CD4-positive, alpha-beta T cell treated with Interferon gamma for 1 hour (primary cell): ENCODE data around the gene WDFY2.
A peak's percentile ranks its signal among the peaks of the same experiment; 100 is the strongest.
"Not testable (repeated sequence)": the region's sequence is repeated elsewhere in the genome, so short reads cannot be mapped to it uniquely, and the experiment has no call there.

ENCODE experiments used
- DNase-seq: peaks from one replicate; pipeline ENCODE4 v3.0.0-alpha.2; 2020

The WDFY2 gene

DNA sequence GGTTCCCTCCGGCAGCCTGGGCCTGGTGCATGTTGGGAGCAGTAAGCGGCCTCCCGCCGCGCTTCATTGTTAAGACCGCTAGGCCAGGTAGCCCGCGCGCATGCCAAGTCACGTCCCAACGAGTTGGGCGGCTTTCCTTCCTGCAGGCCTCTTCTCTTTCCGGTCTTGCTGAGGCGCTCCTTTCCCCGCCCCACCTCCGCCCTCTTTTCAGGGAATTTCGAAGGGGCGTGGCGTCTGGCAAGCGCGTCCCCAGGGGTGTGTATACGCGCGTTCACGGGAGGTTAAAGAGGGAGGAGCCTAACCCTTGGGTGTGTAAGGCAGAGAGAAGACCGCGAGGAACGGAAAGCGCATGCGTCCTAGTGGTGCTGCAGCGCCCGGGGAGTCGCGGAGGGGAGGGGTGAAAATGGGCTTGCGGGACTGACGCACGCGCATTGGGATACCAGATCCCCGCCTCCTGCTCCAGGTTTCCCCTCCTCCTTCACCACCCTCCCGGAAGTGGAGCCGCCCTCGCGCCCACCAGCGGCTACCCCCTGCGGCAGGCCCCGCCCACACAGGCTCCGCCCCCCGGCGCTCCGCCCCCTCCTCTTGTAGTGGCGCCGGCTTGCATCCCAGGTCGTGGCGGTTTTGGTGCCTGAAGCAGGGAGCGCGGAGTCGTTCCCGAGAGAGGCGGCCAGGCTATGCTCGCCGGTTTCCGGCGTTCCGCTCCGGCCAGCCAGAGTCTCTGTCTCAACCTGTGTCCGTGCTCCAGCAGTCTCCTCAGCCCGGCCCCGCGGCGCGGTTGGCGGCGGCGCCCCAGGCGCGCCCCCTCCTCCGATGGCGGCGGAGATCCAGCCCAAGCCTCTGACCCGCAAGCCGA lies at the start of gene WDFY2:
Gene WDFY2 (plus strand): TSS at position 588 of the 856 bp plus-strand sequence. CDS start 226 bp downstream, at position 814.
- peak; percentile 100 for DNase-seq

DNA sequence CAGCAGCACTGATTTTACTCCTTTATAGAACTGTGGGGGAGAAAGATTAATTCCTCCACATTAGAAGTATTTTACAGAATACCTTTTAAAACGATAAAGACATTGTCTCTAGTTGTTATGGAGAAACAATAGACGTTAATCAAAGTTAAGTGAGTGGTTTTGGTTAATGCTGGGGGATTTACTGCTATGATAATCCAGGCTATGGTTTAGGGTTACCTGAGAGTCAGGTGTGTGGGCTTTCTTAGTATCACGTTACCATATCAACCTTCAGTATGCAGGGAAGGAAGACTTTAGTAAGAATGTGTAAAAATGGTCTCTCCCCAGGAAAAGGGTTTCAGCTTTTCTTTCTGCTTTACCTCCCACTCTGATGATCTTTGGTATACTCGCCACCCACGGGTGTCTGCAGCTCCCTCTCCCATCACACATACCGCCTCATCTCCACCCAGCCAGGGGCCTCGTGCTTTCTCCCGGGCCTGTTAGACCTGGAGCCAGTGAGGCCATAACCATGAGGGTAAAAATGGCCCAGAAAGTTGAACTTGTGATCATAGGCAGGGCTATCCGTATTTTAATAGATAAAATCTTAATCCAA lies 45.6 kb upstream of the WDFY2 start:
- no peak for DNase-seq

DNA sequence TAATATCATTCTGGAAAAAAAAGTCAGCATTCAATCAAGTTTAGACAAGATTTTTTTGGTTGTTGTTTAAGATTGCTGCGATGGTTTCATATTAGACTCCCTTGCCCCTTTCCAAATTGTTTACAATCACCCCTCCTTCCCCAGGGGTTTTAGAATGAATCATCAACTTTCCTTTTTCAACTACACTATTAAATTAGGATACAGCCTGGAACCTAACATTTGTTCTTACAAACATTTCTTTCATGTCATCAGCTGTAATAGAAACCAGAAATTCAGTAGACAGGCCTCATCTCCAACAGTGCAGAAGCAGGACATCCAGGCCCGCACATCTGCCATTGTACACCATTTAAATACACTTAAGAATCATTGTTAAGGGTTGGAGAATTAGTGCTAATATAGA lies 44.4 kb upstream of the WDFY2 start:
- DNase-seq, result no peak

DNA sequence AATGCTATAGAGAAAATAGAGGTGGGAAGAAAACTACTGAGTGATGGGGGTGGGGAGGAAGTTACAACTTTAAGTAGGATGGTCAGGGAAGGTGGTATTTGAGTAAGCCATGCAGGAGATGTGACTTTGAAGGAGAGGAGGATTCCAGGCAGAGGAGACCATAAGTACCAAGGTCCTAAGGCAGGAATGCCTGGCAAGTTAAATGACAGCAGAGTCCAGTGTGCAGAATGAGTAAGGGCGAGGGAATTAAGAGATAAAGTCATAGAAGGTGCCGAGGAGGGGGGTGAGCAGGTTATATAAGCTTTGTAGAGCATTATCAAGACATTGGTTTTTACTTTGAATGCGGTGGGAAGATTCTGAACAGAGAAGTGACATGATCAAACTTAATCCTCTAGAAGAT lies 43.2 kb upstream of the WDFY2 start:
- no peak for DNase-seq

DNA sequence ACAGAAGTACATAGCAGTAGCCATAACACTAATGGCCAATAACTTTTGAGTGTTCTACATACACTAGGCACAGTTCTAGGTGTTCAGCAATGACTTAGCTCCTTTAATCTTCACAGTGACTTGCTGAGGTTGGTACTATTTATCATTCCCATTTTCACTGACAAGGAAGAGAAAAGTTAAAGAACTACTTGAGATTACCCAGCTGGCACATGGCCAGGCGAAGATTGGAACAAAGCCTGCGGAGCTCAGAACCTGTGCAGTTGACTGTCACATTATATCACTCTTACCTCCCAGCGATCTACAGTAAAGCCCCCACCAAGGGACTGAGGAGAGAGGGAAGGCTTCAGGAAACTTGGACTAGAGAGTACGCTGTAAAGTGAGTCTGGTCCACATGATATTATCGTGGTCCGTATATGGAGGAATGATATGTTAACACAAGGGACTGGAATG lies 42.4 kb upstream of the WDFY2 start:
- no peak for DNase-seq

- DNase-seq, result no peak
These were observed 41.7 kb upstream of the WDFY2 start for GRCh38 chr13:51542346-51543242.

DNA sequence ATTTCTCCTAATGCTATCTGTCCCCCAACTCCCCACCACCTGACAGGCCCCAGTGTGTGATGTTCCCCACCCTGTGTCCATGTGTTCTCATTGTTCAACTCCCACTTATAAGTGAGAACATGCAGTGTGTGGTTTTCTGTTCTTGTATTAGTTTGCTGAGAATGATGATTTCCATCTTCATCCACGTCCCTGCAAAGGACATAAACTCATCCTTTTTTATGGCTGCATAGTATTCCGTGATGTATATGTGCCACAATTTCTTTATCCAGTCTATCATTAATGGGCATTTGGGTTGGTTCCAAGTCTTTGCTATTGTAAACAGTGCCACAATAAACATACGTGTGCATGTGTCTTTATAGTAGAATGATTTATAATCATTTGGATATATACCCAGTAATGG lies 38.8 kb upstream of the WDFY2 start:
- not testable (repeated sequence) for DNase-seq

GRCh38 chr13:51547425-51548176 lies 36.7 kb upstream of the WDFY2 start:
- no peak for DNase-seq

DNA sequence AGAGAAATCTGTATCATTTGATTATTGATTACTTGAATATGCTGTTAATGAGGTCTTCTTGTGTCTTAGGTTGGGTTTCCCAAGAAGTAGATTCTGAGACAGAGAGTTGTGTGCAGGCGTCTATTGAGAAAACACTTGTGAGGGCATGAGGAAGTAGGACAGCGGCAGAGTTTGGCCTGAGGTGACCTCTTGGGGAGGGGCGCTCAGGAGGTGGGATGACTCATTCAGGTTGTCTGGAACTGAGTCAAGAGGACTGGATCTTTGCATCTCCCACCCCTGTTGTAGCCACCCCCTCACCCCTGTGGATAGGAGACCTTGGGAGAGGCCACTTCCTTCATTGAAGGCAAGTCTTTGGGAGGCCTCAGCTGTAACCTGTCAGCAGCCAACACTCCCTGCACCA lies 35.2 kb upstream of the WDFY2 start:
- peak; percentile 41 for DNase-seq

DNA sequence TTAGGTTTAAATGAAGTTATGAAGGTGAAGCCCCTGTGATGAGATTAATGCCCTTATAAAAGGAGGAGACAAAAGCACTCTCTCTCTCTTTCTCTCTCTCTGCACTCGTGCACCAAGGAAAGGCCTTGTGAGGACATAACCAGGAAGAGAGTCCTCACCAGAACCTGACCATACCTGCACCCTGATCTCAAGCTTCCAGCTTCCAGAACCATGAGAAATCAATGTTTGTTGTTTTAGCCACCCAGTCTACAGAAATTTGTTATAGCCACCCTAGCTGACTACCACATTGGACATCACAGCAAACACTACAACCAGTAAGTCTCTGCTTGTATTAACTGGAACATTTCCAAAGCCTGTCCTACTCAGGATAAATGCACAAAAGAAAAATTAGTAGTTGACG lies 34.7 kb upstream of the WDFY2 start:
- DNase-seq, result no peak

GRCh38 chr13:51550151-51550550 lies 34.1 kb upstream of the WDFY2 start:
- no peak for DNase-seq

- no peak for DNase-seq
These were observed 32.8 kb upstream of the WDFY2 start for GRCh38 chr13:51551416-51551815.

DNA sequence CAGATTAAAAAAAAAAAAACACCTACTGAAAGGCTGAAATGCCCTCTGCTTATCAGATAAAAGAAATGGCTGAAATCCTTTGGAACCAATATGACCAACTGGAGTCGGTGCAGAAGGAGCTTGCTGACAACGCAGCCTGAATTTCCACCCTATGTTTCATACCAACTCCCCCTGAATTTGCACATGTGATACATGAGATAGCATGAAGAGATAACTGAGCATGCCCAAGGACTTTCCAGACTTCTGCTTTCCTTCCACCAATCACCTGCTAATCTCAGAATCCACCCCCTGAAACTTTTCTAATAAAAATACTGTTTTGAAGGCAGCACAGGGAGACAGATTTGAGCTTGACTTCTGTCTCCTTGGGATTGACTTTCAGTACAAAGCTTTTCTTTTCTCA lies 32.2 kb upstream of the WDFY2 start:
- no peak for DNase-seq

- no peak for DNase-seq
These were observed 30.7 kb upstream of the WDFY2 start for GRCh38 chr13:51553531-51553930.

- DNase-seq, result no peak
These were observed 27.5 kb upstream of the WDFY2 start for GRCh38 chr13:51556740-51557139.

- DNase-seq, result no peak
These were observed 26.8 kb upstream of the WDFY2 start for GRCh38 chr13:51557438-51557837.

DNA sequence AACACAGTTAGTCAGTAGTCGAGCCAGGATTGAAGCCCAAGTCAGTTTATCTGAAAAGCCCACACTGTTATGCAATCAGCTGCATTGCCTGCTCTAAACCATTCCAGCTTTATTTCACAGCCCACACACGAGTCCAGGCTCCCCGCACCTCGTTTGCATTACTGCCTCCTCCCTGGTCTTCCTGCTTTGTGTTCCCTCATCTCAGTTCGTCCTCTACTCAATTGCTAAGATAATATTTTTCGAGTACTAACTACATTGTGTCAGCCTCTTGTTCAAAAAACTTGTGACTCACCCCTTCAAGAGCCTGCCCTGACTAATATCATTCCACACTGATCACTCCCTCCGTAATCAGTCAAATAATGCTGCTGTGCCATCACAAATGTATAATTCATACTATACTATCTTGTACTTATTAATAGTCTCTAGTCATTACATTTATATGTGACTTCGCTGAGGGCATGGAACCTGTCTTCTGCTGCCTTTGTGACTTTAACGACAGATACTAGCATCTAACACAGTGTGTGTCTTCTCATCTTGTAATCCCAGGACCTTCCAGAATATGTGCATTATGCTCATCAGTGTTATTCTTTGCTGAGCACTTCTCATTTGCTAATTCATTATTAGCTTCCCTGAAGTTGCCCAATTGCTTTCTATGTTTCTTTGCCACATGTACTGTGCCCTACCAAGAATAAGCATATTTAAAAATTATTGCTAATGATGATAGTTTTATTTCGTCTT lies 26.2 kb upstream of the WDFY2 start:
- DNase-seq, result no peak

- DNase-seq, result no peak
These were observed 24.1 kb upstream of the WDFY2 start for GRCh38 chr13:51559946-51560735.

- peak; percentile 29 for DNase-seq
These were observed 22.1 kb upstream of the WDFY2 start for GRCh38 chr13:51562011-51562671.

- DNase-seq, result no peak
These were observed 20.0 kb upstream of the WDFY2 start for GRCh38 chr13:51564252-51564651.
